IMR-90 (cell line): ENCODE data around the gene ZNF488.

Source experiments
- BHLHE40 ChIP-seq: fragments of 150-350 bp; IDR thresholded peaks from 2 replicates; pipeline ENCODE4 v1.6.1; 2016; ENCODE audit warnings: mild to moderate bottlenecking, low read depth, low read length
- CEBPB ChIP-seq: IDR thresholded peaks from 2 replicates; pipeline ENCODE4 v1.6.1; 2012; ENCODE audit warnings: low read depth, low read length, improper control_type of control experiment
- CHD1 ChIP-seq: IDR thresholded peaks from 2 replicates; pipeline ENCODE4 v1.6.1; 2012; ENCODE audit warnings: low read depth, low read length, improper control_type of control experiment
- CTCF ChIP-seq: conservative IDR thresholded peaks from 2 replicates; pipeline ENCODE4 v1.5.1; 2012; ENCODE audit warnings: mild to moderate bottlenecking, low read depth, low read length, improper control_type of control experiment
- FOS ChIP-seq: fragments of 150-350 bp; IDR thresholded peaks from 2 replicates; pipeline ENCODE4 v1.6.1; 2016; ENCODE audit warnings: low read depth, low read length
- MXI1 ChIP-seq: IDR thresholded peaks from 2 replicates; pipeline ENCODE4 v1.6.1; 2012; ENCODE audit warnings: low read depth, mild to moderate bottlenecking, low read length, moderate library complexity, borderline replicate concordance
- NFE2L2 ChIP-seq: fragments of 150-350 bp; IDR thresholded peaks from 2 replicates; pipeline ENCODE4 v1.6.1; 2016; ENCODE audit warnings: low read depth, mild to moderate bottlenecking, low read length
- POLR2A ChIP-seq: IDR thresholded peaks from 2 replicates; pipeline ENCODE4 v1.6.1; 2012; ENCODE audit warnings: mild to moderate bottlenecking, low read depth, low read length
- RAD21 ChIP-seq: IDR thresholded peaks from 2 replicates; pipeline ENCODE4 v1.6.1; 2012; ENCODE audit warnings: low read length, improper control_type of control experiment
- RCOR1 ChIP-seq: IDR thresholded peaks from 2 replicates; pipeline ENCODE4 v1.6.1; 2012; ENCODE audit warnings: mild to moderate bottlenecking, low read length, improper control_type of control experiment; ENCODE audit not compliant: insufficient replicate concordance
- RFX5 ChIP-seq: IDR thresholded peaks from 2 replicates; pipeline ENCODE4 v1.8.0; 2012; ENCODE audit warnings: low read depth, mild to moderate bottlenecking, low read length, moderate library complexity
- SMC3 ChIP-seq: fragments of 150-350 bp; IDR thresholded peaks from 2 replicates; pipeline ENCODE4 v1.6.1; 2016; ENCODE audit warnings: low read depth, mild to moderate bottlenecking, antibody characterized with exemption, low read length, moderate library complexity
- USF2 ChIP-seq: fragments of 150-350 bp; IDR thresholded peaks from 2 replicates; pipeline ENCODE4 v1.6.1; 2017; ENCODE audit warnings: mild to moderate bottlenecking, antibody characterized with exemption, low read length, low read depth
- TF ChIP-seq, protein P1 (sequence below): fragments of 150-350 bp; IDR thresholded peaks from 2 replicates; pipeline ENCODE4 v1.6.1; 2016; ENCODE audit warnings: low read depth, mild to moderate bottlenecking, low read length, moderate library complexity, borderline replicate concordance

GRCh38 chr10:47420305-47421056 lies 36.4 kb upstream of the ZNF488 start:
- TF ChIP-seq USF2 = no peak
- no peak for TF ChIP-seq MXI1
- no peak for TF ChIP-seq RAD21
- TF ChIP-seq CTCF = no peak
- TF ChIP-seq POLR2A = no peak
- TF ChIP-seq FOS = no peak
- no peak for TF ChIP-seq CHD1
- TF ChIP-seq CEBPB = no peak
- TF ChIP-seq SMC3 = no peak
- no peak for TF ChIP-seq RFX5
- no peak for TF ChIP-seq RCOR1
- TF ChIP-seq BHLHE40 = no peak
- TF ChIP-seq NFE2L2 = no peak
- TF ChIP-seq, protein P1, sequence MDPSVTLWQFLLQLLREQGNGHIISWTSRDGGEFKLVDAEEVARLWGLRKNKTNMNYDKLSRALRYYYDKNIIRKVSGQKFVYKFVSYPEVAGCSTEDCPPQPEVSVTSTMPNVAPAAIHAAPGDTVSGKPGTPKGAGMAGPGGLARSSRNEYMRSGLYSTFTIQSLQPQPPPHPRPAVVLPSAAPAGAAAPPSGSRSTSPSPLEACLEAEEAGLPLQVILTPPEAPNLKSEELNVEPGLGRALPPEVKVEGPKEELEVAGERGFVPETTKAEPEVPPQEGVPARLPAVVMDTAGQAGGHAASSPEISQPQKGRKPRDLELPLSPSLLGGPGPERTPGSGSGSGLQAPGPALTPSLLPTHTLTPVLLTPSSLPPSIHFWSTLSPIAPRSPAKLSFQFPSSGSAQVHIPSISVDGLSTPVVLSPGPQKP = no peak
